Activated naive CD8-positive, alpha-beta T cell treated with anti-CD3 and anti-CD28 coated beads, Interleukin-2, amount 50 U/mL, for 16 hours (primary cell): Measurements from ENCODE around the gene NFXL1.

Source experiments
- DNase-seq: peaks from one replicate; pipeline ENCODE4 v3.0.0-alpha.2; 2020; ENCODE audit warnings: low read depth, low spot score

The NFXL1 gene

DNA sequence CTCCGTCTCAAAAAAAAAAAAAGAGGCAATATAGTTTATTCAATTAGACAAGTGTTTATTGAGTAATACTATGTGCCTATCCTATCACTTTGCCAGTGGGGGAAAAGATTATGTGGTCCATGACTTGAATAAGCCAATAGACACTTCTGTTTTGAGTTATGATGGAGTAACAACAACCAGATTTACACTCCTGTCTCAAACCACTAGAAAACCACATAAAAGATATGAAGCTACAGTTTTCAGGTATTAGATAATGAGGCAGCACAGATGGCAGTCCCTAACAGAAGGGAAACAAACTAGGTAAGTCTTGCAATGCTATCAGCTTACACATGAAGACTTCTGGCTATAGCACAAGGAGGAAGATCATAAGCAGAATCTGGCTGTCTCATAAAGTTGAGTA lies 22.5 kb downstream of the NFXL1 start:
- no peak for DNase-seq

GRCh38 chr4:47882228-47882627 lies 32.2 kb downstream of the NFXL1 start:
- no peak for DNase-seq

DNA sequence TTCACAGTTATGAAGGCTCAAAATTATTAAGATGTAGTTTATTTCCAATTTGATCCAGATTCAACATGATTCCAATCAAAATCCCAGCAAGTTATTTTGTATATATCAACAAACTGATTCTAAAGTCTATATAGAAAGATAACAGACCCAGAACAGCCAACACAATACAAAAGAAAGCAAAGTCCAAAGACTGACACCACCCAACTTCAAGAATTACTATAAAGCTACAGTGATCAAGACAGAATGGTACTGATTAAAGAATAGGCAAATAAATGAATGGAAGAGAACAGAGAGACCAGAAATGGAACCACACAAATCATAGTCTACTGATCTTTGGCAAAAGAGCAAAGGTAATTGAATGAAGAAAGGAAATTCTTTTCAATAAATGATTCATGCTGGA lies 34.9 kb downstream of the NFXL1 start:
- DNase-seq: no peak

- no peak for DNase-seq
Measured at GRCh38 chr4:47876784-47877546, 37.4 kb downstream of the NFXL1 start.

DNA sequence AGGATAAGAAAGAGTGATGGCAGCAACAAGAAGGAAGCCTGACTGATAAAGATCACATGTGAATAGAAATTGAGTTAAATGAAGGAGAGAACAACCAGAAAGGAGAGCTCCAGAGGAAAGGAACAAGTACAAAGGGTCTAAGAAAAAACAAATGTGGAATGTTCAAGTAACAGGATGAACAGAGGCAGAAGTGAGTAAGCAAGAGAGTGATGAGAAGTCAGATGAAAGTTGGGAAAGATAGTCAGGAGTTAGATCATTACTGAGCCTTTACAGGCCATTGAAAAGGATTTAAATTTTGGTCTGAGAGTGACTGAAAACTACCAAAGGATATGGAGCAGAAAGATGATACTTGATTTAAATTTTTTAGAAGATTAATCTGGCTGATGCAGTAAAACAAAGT lies 38.1 kb downstream of the NFXL1 start:
- DNase-seq: no peak

DNA sequence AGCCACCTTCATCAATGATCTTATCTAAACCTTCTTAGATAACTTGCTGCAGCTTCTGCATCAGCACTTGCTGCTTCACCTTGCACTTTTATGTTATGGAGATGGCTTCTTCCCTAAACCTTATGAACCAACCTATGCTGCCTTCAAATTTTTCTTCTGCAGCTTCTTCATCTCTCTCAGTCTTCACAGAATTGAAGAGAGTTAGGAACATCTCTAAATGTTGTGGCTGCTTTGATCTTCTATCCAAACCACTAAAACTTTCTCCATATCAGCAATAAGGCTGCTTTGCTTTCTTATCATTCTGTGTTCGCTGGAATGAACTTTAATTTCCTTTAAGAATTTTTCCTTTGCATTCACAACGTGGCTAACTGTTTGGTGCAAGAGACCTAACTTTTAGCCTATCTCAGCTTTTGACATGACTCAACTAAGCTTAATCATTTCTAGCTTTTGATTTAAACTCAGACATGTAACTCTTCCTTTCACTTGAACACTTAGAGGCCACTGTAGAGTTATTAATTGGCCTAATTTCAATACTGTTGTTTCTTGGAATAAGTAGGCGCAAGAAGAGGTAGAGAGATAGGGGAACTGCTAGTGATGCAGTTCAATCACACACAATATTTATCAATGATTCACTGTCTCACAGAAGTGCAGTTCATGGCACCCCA lies 40.4 kb downstream of the NFXL1 start:
- no peak for DNase-seq

- no peak for DNase-seq
Measured at GRCh38 chr4:47863486-47863885, 50.9 kb downstream of the NFXL1 start.

GRCh38 chr4:47862297-47862696 lies 52.1 kb downstream of the NFXL1 start:
- no peak for DNase-seq

DNA sequence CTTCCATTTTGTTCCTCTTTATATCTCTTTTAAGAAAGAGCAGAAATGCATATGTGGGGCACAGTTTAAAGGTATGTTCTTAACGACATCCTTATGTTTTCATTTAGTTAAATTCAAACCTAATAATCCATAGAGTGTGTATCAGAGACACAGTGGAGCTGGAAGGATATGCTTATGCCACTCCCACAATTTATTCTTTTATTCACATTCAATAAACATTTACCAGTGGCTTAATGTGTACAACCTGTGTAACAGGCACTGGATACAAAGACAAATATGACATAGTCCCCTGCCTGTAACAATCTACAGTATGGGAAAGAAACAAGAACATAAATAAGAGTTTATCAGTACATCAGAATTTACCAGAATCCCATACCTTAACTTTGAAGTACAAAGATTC lies 54.1 kb downstream of the NFXL1 start:
- DNase-seq: no peak

GRCh38 chr4:47858006-47858405 lies 56.4 kb downstream of the NFXL1 start:
- DNase-seq: no peak

GRCh38 chr4:47856713-47857112 lies 57.7 kb downstream of the NFXL1 start:
- no peak for DNase-seq

DNA sequence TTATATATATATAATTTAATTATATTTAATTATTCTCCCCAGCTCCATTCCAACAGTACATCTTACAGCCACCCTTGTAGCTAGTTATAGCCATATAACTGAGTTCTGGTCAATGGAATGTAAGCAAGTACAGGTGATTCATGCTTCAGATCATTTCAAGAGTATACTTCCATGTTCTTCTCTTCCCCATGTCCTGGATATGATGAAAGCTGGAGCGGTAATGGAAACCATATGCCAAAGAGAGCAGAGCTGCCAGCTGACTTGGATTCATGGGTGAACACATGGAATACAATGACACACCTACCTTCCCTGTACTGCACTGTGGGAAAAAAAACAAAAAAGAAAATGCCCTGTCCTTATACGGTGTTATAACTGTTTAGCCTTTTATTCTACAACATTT lies 59.0 kb downstream of the NFXL1 start:
- DNase-seq: no peak

DNA sequence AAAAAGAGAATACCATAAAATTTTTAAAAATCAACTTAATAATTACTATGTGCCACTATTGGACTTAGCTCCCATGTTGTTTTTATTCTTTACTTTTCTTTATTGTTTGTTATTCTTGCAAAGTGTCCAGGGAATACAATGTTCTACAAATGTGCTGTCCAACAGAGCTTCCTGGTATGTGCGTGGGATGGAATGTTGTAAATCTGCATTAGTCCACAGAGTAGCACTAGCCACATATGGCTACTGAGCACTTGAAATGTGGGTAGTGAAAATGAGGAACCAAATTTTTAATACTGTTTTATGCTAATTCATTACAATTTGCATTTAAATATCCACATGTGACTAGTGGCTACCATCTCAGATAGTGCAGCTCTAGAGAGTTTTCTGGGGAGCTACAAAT lies 62.2 kb downstream of the NFXL1 start:
- no peak for DNase-seq

DNA sequence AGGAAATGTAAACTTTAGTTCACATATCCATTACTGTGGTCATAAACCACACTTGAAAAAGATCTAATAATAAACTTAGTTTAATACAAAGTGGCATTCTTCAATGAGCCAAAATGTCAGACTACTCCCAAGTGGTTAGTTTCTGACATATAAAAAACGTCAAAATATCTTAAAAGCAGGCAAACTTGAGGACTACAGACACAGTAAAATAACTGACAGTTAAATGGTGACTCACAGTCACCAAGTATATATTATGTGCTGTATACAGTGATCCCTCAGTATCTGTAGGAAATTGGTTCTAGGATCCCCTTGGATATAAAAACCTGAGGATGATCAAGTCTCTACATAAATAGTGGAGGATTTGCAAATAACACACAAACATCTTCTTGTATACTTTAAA lies 64.9 kb downstream of the NFXL1 start:
- DNase-seq: no peak

DNA sequence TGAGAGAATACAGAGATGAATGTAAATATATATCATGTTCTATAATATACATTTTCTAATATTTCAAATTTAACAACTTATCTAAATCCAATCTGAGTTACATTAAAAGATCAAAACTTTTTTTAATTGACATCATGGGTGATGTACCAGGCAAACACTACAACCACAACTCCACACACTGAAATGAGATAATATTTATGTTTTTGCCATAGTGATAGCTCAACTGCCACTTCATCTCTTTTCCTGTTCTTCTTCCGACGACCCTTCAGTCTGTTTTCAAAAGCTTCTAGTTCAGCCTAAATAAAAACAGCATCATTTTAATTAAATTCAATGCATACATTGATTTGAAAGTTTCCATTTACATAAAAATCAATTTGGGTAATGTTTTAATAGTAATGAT lies 66.3 kb downstream of the NFXL1 start:
- no peak for DNase-seq

- DNase-seq: no peak
Measured at GRCh38 chr4:47842985-47843384, 71.4 kb downstream of the NFXL1 start.

DNA sequence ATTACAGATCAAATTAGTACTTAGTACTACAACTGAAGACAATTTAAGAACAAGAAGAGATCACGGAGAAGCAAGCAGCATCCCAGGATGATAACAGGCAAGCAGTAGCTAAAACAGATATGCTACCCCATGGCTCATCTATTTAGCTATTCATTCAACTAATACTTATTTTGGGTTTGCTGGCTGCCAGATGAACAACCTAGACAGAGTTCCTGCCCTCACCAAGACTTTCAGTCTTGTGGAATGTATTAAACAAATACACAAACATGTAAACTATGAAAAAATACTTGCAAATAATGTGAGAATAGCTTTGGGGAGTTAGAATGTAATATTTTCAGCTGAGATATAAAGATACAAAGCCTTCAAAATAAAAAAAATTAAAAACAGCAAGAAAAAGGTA lies 74.1 kb downstream of the NFXL1 start:
- no peak for DNase-seq

- no peak for DNase-seq
Measured at GRCh38 chr4:47839259-47839658, 75.1 kb downstream of the NFXL1 start.

- DNase-seq: no peak
Measured at GRCh38 chr4:47838445-47838844, 75.9 kb downstream of the NFXL1 start.

- DNase-seq: no peak
Measured at GRCh38 chr4:47837908-47838294, 76.5 kb downstream of the NFXL1 start, which contains the start of gene CORIN. Gene CORIN (minus strand): TSS chr4:47838067. CDS start chr4:47837949, 118 bp downstream.

- DNase-seq: no peak
Measured at GRCh38 chr4:47837094-47837907, 77.1 kb downstream of the NFXL1 start.

GRCh38 chr4:47836641-47837093 lies 77.7 kb downstream of the NFXL1 start:
- DNase-seq: peak; percentile 11
